ENCODE results near the gene SLC35F3. TPM values are rescaled to one million over a fixed set of nuclear protein-coding genes. Genes with fewer than 3 reads are reported as not detected.
"Not testable (repeated sequence)": the region's sequence is repeated elsewhere in the genome, so short reads cannot be mapped to it uniquely, and the experiment has no call there.

Gene SLC35F3
- total and polyA plus RNA-seq, 3 donors from 2014 or later: 0.43 to 0.87 (median 0.47) TPM

GRCh38 chr1:234150892-234151291, 246.4 kb downstream of the SLC35F3 start:
- intact Hi-C loops (cut with DNase I; ENCODE audit: low total_unique reads): no loop called here

GRCh38 chr1:234152344-234152743, 247.9 kb downstream of the SLC35F3 start:
- H3K4me3 ChIP-seq; H3K9me3 ChIP-seq; DNase-seq; H3K4me1 ChIP-seq; H3K36me3 ChIP-seq (ENCODE audit: low read depth, missing control alignments); H3K27me3 ChIP-seq; intact Hi-C loops (cut with DNase I; ENCODE audit: low total_unique reads); H3K27ac ChIP-seq: not testable (repeated sequence)
- WGBS, 2 donors: 92 to 95% methylated on average over 4 of the region's 4 CpGs

More at GRCh38 chr1:234150892-234151291, 246.4 kb downstream of the SLC35F3 start:
- Histone ChIP-seq H3K4me3 (no peak overlapping the region), H3K27me3 (no peaks in the 10 kb centered on the region), H3K27ac (no peak overlapping the region), H3K4me1 (no peaks in the 10 kb centered on the region), H3K36me3 (ENCODE audit: low read depth, missing control alignments) (no peaks in the 10 kb centered on the region), H3K9me3 (no peaks in the 10 kb centered on the region)
- 76 to 80% methylated on average over 2 of the region's 2 CpGs for WGBS, 2 donors
- TF ChIP-seq CTCF (IDR thresholded peaks at IDR 0.05) (no peak), POLR2A (IDR thresholded peaks at IDR 0.05) (no peak)
- DNase-seq: no peak

GRCh38 chr1:234154320-234155251, 250.1 kb downstream of the SLC35F3 start:
- DNase-seq: peak; percentile 43
- 40 to 47% methylated on average over 7 of the region's 7 CpGs for WGBS, 2 donors

GRCh38 chr1:234162661-234163060, 258.2 kb downstream of the SLC35F3 start:
- TF ChIP-seq CTCF (IDR thresholded peaks at IDR 0.05) (no peak), POLR2A (IDR thresholded peaks at IDR 0.05) (no peak)
- Histone ChIP-seq H3K4me1 (no peaks in the 10 kb centered on the region), H3K27ac (no peak overlapping the region), H3K36me3 (ENCODE audit: low read depth, missing control alignments) (no peaks in the 10 kb centered on the region), H3K9me3 (no peaks in the 10 kb centered on the region), H3K4me3 (no peak overlapping the region), H3K27me3 (no peaks in the 10 kb centered on the region)
- intact Hi-C loops (cut with DNase I; ENCODE audit: low total_unique reads): no loop called here
- no peak for DNase-seq

More at GRCh38 chr1:234154320-234155251, 250.1 kb downstream of the SLC35F3 start:
- Histone ChIP-seq H3K9me3 (no peaks in the 10 kb centered on the region), H3K36me3 (ENCODE audit: low read depth, missing control alignments) (no peaks in the 10 kb centered on the region), H3K4me1 (no peaks in the 10 kb centered on the region), H3K27me3 (no peaks in the 10 kb centered on the region), H3K27ac (no peak overlapping the region), H3K4me3 (no peak overlapping the region)
- no peak for TF ChIP-seq POLR2A (IDR thresholded peaks at IDR 0.05)
- peak; percentile 38 to 81 (median 62) for TF ChIP-seq CTCF (IDR thresholded peaks at IDR 0.05)
- intact Hi-C loops (cut with DNase I; ENCODE audit: low total_unique reads): no loop called here

- TF ChIP-seq POLR2A (IDR thresholded peaks at IDR 0.05) (no peak), CTCF (IDR thresholded peaks at IDR 0.05) (no peak)
- DNase-seq: no peak
- WGBS, 2 donors: 67 to 69% methylated on average over 6 of the region's 6 CpGs
- no peaks in the 10 kb centered on the region for H3K27me3 ChIP-seq
- no peak overlapping the region for H3K4me3 ChIP-seq
- no peaks in the 10 kb centered on the region for H3K9me3 ChIP-seq
- H3K4me1 ChIP-seq: no peaks in the 10 kb centered on the region
- H3K27ac ChIP-seq: no peak overlapping the region
- H3K36me3 ChIP-seq (ENCODE audit: low read depth, missing control alignments): no peaks in the 10 kb centered on the region
- intact Hi-C loops (cut with DNase I; ENCODE audit: low total_unique reads): no loop called here
Observed at GRCh38 chr1:234163267-234163919, 258.9 kb downstream of the SLC35F3 start.
